SK-N-SH (cell line): ENCODE measurements around the gene PAM16. TPM values are rescaled to one million over a fixed set of nuclear protein-coding genes. Genes with fewer than 3 reads are reported as not detected.
A peak's percentile ranks its signal among the peaks of the same experiment; 100 is the strongest.

Experiments
- CTCF ChIA-PET: fragments of 300-600, 350-600 bp; formaldehyde crosslinking; extraction: SDS; loops from one replicate; lab custom pipeline; 2021; lab: Yijun Ruan, JAX
- POLR2A ChIA-PET: fragments of 350-600 bp; sonication (Branson Sonifier 250); formaldehyde crosslinking; extraction: SDS; loops from one replicate; lab custom pipeline; 2020; ENCODE audit warnings: antibody characterized with exemption, inconsistent platforms; lab: Yijun Ruan, JAX
- DNase-seq: peaks from one replicate; pipeline ENCODE4 v3.0.0; 2012
- H2AFZ ChIP-seq: fragments of 200-600 bp; sonication (generic); 2 replicates; pipeline ENCODE4 v1.8.1; 2016; ENCODE audit warnings: antibody characterized with exemption, mild to moderate bottlenecking, low read depth
- H3F3A ChIP-seq: fragments of 200-600 bp; sonication (generic); replicated peaks from 2 replicates; pipeline ENCODE3; 2016; ENCODE audit warnings: antibody characterized with exemption, mild to moderate bottlenecking; ENCODE audit not compliant: insufficient read depth
- H3K27ac ChIP-seq, 2 experiments: fragments of 200-500 bp in 1 of 2; fragments of 200-600 bp in 1 of 2; sonication (Bioruptor generic) in 1 of 2; sonication (generic), shearing (Covaris generic) in 1 of 2; 2 replicates each; pipeline versions ENCODE4 v1.5.1 to v1.6.1; 2014 to 2016; ENCODE audit warnings: low read depth in 2 of 2, inconsistent platforms in 1 of 2, low read length in 1 of 2, mild to moderate bottlenecking in 1 of 2, mixed read lengths in 1 of 2
- H3K27me3 ChIP-seq: fragments of 200-600 bp; sonication (generic), shearing (Covaris generic); 2 replicates; pipeline ENCODE4 v1.6.1; 2016; ENCODE audit warnings: mixed run types; ENCODE audit not compliant: insufficient read depth
- H3K36me3 ChIP-seq, 2 experiments: fragments of 200-500 bp in 1 of 2; fragments of 200-600 bp in 1 of 2; sonication (Bioruptor generic) in 1 of 2; sonication (generic) in 1 of 2; replicated peaks in 1 of 2; 2 replicates each; pipeline versions ENCODE3 to v1.5.1; 2014 to 2016; ENCODE audit warnings: low read length in 1 of 2, mild to moderate bottlenecking in 1 of 2; ENCODE audit not compliant: insufficient read depth in 2 of 2, control insufficient read depth in 1 of 2
- H3K4me1 ChIP-seq, 2 experiments: fragments of 200-500 bp in 1 of 2; fragments of 200-600 bp in 1 of 2; sonication (Bioruptor generic) in 1 of 2; sonication (generic), shearing (Covaris generic) in 1 of 2; 2 replicates each; pipeline versions ENCODE4 v1.5.1 to v1.6.1; 2014 to 2016; ENCODE audit warnings: low read depth in 1 of 2, low read length in 1 of 2, mixed run types in 1 of 2; ENCODE audit not compliant: insufficient read depth in 2 of 2, control insufficient read depth in 1 of 2
- H3K4me2 ChIP-seq: fragments of 200-600 bp; sonication (generic), shearing (Covaris generic); 2 replicates; pipeline ENCODE4 v1.6.1; 2017; ENCODE audit warnings: mixed run types
- H3K4me3 ChIP-seq, 2 experiments: fragments of 200-500 bp in 1 of 2; fragments of 200-600 bp in 1 of 2; sonication (Bioruptor generic) in 1 of 2; sonication (generic), shearing (Covaris generic) in 1 of 2; 2 replicates each; pipeline versions ENCODE4 v1.5.1 to v1.8.1; 2014 to 2016; ENCODE audit warnings: low read depth in 2 of 2, inconsistent platforms in 1 of 2, low read length in 1 of 2, mild to moderate bottlenecking in 1 of 2, mixed read lengths in 1 of 2, moderate library complexity in 1 of 2
- H3K79me2 ChIP-seq: fragments of 200-600 bp; sonication (generic); 2 replicates; pipeline ENCODE4 v1.8.1; 2017; ENCODE audit warnings: mild to moderate bottlenecking; ENCODE audit not compliant: insufficient read depth
- H3K9ac ChIP-seq: fragments of 200-600 bp; sonication (generic); 2 replicates; pipeline ENCODE4 v1.6.1; 2017; ENCODE audit warnings: mixed run types
- H3K9me2 ChIP-seq: fragments of 200-600 bp; sonication (generic); 2 replicates; pipeline ENCODE4 v1.6.1; 2017; ENCODE audit warnings: mixed run types
- H3K9me3 ChIP-seq: fragments of 200-600 bp; sonication (generic); 2 replicates; pipeline ENCODE4 v1.6.1; 2017; ENCODE audit warnings: mixed run types, mild to moderate bottlenecking, moderate library complexity
- H4K20me1 ChIP-seq: fragments of 200-600 bp; sonication (generic); 2 replicates; pipeline ENCODE4 v1.6.1; 2017; ENCODE audit warnings: mild to moderate bottlenecking, mixed run types; ENCODE audit not compliant: insufficient read depth
- CHD2 ChIP-seq: fragments of 150-350 bp; IDR thresholded peaks from 2 replicates; pipeline ENCODE4 v1.6.1; 2018; ENCODE audit warnings: low read length; ENCODE audit not compliant: partially characterized antibody
- CTCF ChIP-seq: fragments of 200-600 bp; sonication (generic); IDR thresholded peaks from 2 replicates; pipeline ENCODE4 v1.6.1; 2017; ENCODE audit warnings: antibody characterized with exemption, mild to moderate bottlenecking, moderate library complexity
- EZH2phosphoT487 ChIP-seq: fragments of 200-600 bp; sonication (generic); IDR thresholded peaks from 2 replicates; pipeline ENCODE4 v1.6.1; 2017; ENCODE audit warnings: low read depth, mixed run types, mild to moderate bottlenecking, antibody characterized with exemption, moderate library complexity, borderline replicate concordance
- FOSL2 ChIP-seq: IDR thresholded peaks from 2 replicates; pipeline ENCODE4 v1.4.0; 2012; ENCODE audit warnings: low read depth, mild to moderate bottlenecking, moderate library complexity, borderline replicate concordance
- FOXM1 ChIP-seq: IDR thresholded peaks from 2 replicates; pipeline ENCODE4 v1.4.0; 2012; ENCODE audit warnings: low read depth, mild to moderate bottlenecking
- MXI1 ChIP-seq: IDR thresholded peaks from 2 replicates; pipeline ENCODE4 v1.6.1; 2012; ENCODE audit warnings: mild to moderate bottlenecking, low read depth, low read length, improper control_type of control experiment
- NFIC ChIP-seq: IDR thresholded peaks from 2 replicates; pipeline ENCODE4 v1.4.0; 2012; ENCODE audit warnings: borderline replicate concordance
- NRF1 ChIP-seq: IDR thresholded peaks from 2 replicates; pipeline ENCODE4 v1.6.1; 2012; ENCODE audit warnings: low read depth, mild to moderate bottlenecking, low read length
- POLR2AphosphoS5 ChIP-seq: IDR thresholded peaks from 2 replicates; pipeline ENCODE4 v1.6.1; 2012; ENCODE audit warnings: low read depth, low read length
- RAD21 ChIP-seq: IDR thresholded peaks from 2 replicates; pipeline ENCODE4 v1.6.1; 2012; ENCODE audit warnings: mild to moderate bottlenecking, low read length
- REST ChIP-seq: IDR thresholded peaks from 2 replicates; pipeline ENCODE4 v1.6.1; 2012; ENCODE audit warnings: mild to moderate bottlenecking, low read depth, low read length, moderate library complexity
- RFX5 ChIP-seq: IDR thresholded peaks from 2 replicates; pipeline ENCODE4 v1.6.1; 2012; ENCODE audit warnings: mild to moderate bottlenecking, improper control_type of control experiment, low read length
- TAF1 ChIP-seq: IDR thresholded peaks from 2 replicates; pipeline ENCODE4 v1.6.1; 2012; ENCODE audit warnings: low read depth, mild to moderate bottlenecking, low read length, moderate library complexity, borderline replicate concordance
- YY1 ChIP-seq: IDR thresholded peaks from 2 replicates; pipeline ENCODE4 v1.4.0; 2012; ENCODE audit warnings: low read depth, mild to moderate bottlenecking
- WGBS: methylation state at CpG from one replicate; pipeline ENCODE4 v1.1.6; 2017; ENCODE audit warnings: low lambda C conversion rate; 5-methylcytosine and 5-hydroxymethylcytosine counted together
- polyA plus RNA-seq, 3 experiments: library from polyadenylated mRNA; depleted of rRNA; stranded (reverse); fragments of >200 nt; gene quantifications; 2 replicates each; pipeline ENCODE4 v1.2.3, GENCODE V29; 2012
- TF ChIP-seq, protein P1 (sequence below): IDR thresholded peaks from 2 replicates; pipeline ENCODE4 v1.4.0; 2012; ENCODE audit warnings: low read depth

PAM16 gene
- 96.3 and 96.4 TPM in 2 replicates for polyA plus RNA-seq (2012; rRNA removed)
- polyA plus RNA-seq (2012; cell fraction: cytosol; rRNA removed): 52.4 and 75.8 TPM in 2 replicates
- polyA plus RNA-seq (2012; cell fraction: nucleus; rRNA removed): 95.5 and 121 TPM in 2 replicates

- H3K27ac ChIP-seq: peak within 1 kb of the TSS; percentile 59 to 83
- WGBS: 4% methylated on average over 11 of the region's 81 CpGs
These were observed at the start of gene PAM16 for GRCh38 chr16:4350787-4351659. TSS of gene PAM16 (minus strand) at chr16:4351321. CDS start at chr16:4351234, 87 bp downstream.

GRCh38 chr16:4399001-4399730 lies 48.0 kb upstream of the PAM16 start:
- Histone ChIP-seq H3K4me1 (peaks cover 0 to 24% of the 10 kb centered on the region in 2 experiments; a peak in 1 of 4 replicates), H3K27ac (no peak overlapping the region), H3K9me3 (no peaks in the 10 kb centered on the region), H3F3A (peaks cover 7% of the 10 kb centered on the region), H3K9ac (no peak overlapping the region), H3K9me2 (no peaks in the 10 kb centered on the region), H3K4me3 (no peak overlapping the region), H2AFZ (no peak overlapping the region), H3K36me3 (no peaks in the 10 kb centered on the region), H3K27me3 (no peaks in the 10 kb centered on the region), H3K4me2 (no peak overlapping the region), H3K79me2 (no peaks in the 10 kb centered on the region), H4K20me1 (no peaks in the 10 kb centered on the region)
- ChIA-PET POLR2A (no interaction called here), CTCF (interaction anchor here (7.0 to 9.3 kb wide), 4 partner anchors 16 to 48 kb away, joined by 189 to 558 read pairs (median 252); partner anchors contain the start of genes CORO7, PAM16 and VASN)
- no peak for DNase-seq
- 95% methylated on average over 9 of the region's 9 CpGs for WGBS
- TF ChIP-seq CHD2: no peak
- TF ChIP-seq, protein P1, sequence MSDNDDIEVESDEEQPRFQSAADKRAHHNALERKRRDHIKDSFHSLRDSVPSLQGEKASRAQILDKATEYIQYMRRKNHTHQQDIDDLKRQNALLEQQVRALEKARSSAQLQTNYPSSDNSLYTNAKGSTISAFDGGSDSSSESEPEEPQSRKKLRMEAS: no peak
- no peak for TF ChIP-seq POLR2AphosphoS5
- no peak for TF ChIP-seq REST
- TF ChIP-seq TAF1: no peak
- TF ChIP-seq EZH2phosphoT487: no peak
- no peak for TF ChIP-seq FOSL2
- no peak for TF ChIP-seq YY1

More at GRCh38 chr16:4350787-4351659, at the start of gene PAM16:
- H3K4me2 ChIP-seq: peak within 1 kb of the TSS; percentile 93
- CTCF ChIA-PET: interaction anchor here (0.6 to 13.0 kb wide), 15 partner anchors 9 to 151 kb away, joined by 3 to 205 read pairs (median 5); partner anchors contain the start of gene TFAP4
- DNase-seq: peak; percentile 99
- H3K4me1 ChIP-seq: peaks cover 3 to 10% of the 10 kb centered on the region in 2 experiments; a peak in 3 of 4 replicates
- H3K4me3 ChIP-seq: peak within 1 kb of the TSS; percentile 67 to 85
- no peaks in the 10 kb centered on the region for H3K9me2 ChIP-seq
- peak within 1 kb of the TSS; percentile 42; the same call in 1 of the 2 replicates for H2AFZ ChIP-seq
- H3K9me3 ChIP-seq: no peaks in the 10 kb centered on the region
- H4K20me1 ChIP-seq: peaks cover 23% of the 10 kb centered on the region
- peaks cover 50% of the 10 kb centered on the region for H3K79me2 ChIP-seq
- peak within 1 kb of the TSS; percentile 78 for H3K9ac ChIP-seq
- no peaks in the 10 kb centered on the region for H3K36me3 ChIP-seq
- no peaks in the 10 kb centered on the region for H3K27me3 ChIP-seq
- TF ChIP-seq POLR2AphosphoS5 (peak; percentile 46; the same call in 1 of the 2 replicates), NFIC (no peak), RFX5 (no peak), MXI1 (peak; percentile 91), RAD21 (no peak), CHD2 (peak; percentile 2), FOXM1 (no peak), NRF1 (peak; percentile 95), CTCF (0 out of 2 replicates have a peak, but pooled peaks have one; percentile 20)
- TF ChIP-seq, protein P1: peak; percentile 78
- peaks cover 20% of the 10 kb centered on the region for H3F3A ChIP-seq
- POLR2A ChIA-PET: interaction anchor here (0.9 to 1.8 kb wide), 5 partner anchors 10 to 79 kb away, joined by 3 to 5 read pairs (median 4); partner anchors contain the start of gene CORO7
